ENCODE data around the gene LMAN1L.

DNA sequence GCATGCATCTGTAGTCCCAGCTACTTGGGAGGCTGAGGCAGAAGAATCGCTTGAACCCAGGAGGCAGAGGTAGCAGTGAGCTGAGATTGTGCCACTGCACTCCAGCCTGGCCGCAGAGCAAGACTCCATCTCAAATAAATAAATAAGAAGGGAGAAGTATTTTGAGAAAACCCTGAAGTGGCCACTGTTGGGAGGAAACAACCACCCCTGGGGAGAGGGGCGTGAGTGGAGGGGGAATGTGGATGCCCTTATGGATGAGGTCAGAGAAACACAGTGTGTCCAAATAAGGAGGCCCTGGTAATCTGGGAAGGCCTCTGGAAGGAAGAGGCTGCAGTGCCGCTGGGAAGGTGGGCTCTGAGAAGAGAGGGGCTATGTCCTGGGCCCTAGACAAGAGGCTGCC, 9.6 kb downstream of the LMAN1L start:
- TF ChIP-seq CTCF (conservative IDR thresholded peaks at IDR 0.05; ENCODE audit: low read length) = no peak
- no peak for TF ChIP-seq EZH2phosphoT487 (IDR thresholded peaks at IDR 0.05; ENCODE audit: borderline replicate concordance, low read depth, low read length)
